Activated CD4-positive, CD25-positive, alpha-beta regulatory T cell (primary cell): Measurements from ENCODE around the gene ZNF343.

ENCODE experiments used
- DNase-seq, 4 experiments: peaks; one replicate each; lab custom pipeline; 2025; lab: John Stamatoyannopoulos, UW

The ZNF343 gene

GRCh38 chr20:2473516-2473915, 35.2 kb downstream of the ZNF343 start:
- DNase-seq: no peak

- peak; percentile 90 to 93 (median 92) for DNase-seq
These were observed 38.1 kb downstream of the ZNF343 start, which contains the start of gene SNRPB for GRCh38 chr20:2470423-2471193. Gene SNRPB, minus strand, starts transcription at chr20:2470789. Its CDS starts 99 bp downstream, at chr20:2470690.

GRCh38 chr20:2469991-2470422, 38.7 kb downstream of the ZNF343 start:
- peak in 3 of 4 experiments; percentile 27 to 33 (median 30) for DNase-seq

- DNase-seq: no peak
These were observed 39.9 kb downstream of the ZNF343 start for GRCh38 chr20:2468581-2469407.

GRCh38 chr20:2467412-2467811, 41.3 kb downstream of the ZNF343 start:
- DNase-seq: no peak

- no peak for DNase-seq
These were observed 43.6 kb downstream of the ZNF343 start for GRCh38 chr20:2465100-2465499.

GRCh38 chr20:2463616-2464365, 44.9 kb downstream of the ZNF343 start:
- DNase-seq: no peak

GRCh38 chr20:2462484-2462883, 46.2 kb downstream of the ZNF343 start:
- DNase-seq: no peak

- no peak for DNase-seq
These were observed 47.8 kb downstream of the ZNF343 start for GRCh38 chr20:2460752-2461424.

GRCh38 chr20:2459981-2460751, 48.5 kb downstream of the ZNF343 start:
- no peak for DNase-seq

GRCh38 chr20:2458919-2459499, 49.7 kb downstream of the ZNF343 start:
- DNase-seq: no peak

GRCh38 chr20:2455771-2456497, 52.8 kb downstream of the ZNF343 start:
- no peak for DNase-seq

- DNase-seq: no peak
These were observed 54.9 kb downstream of the ZNF343 start for GRCh38 chr20:2453792-2454191.

GRCh38 chr20:2451939-2452732, 56.6 kb downstream of the ZNF343 start:
- DNase-seq: peak in 3 of 4 experiments; percentile 17 to 52 (median 51)

GRCh38 chr20:2451422-2451821, 57.3 kb downstream of the ZNF343 start:
- no peak for DNase-seq

GRCh38 chr20:2449386-2449785, 59.3 kb downstream of the ZNF343 start:
- DNase-seq: no peak

GRCh38 chr20:2446845-2447244, 61.9 kb downstream of the ZNF343 start:
- no peak for DNase-seq
